Stomach smooth muscle (tissue), 2 donors: ENCODE results near the gene KCNAB2.

Experiments
- H3K27ac ChIP-seq: one replicate; pipeline ENCODE4 v1.7.0; 2013; ENCODE audit warnings: mild to moderate bottlenecking, low read length, inconsistent platforms
- H3K27me3 ChIP-seq, 2 donors: one replicate each; pipeline ENCODE4 v1.7.0; 2013; ENCODE audit warnings: low read length in 2 of 2; ENCODE audit not compliant: insufficient read depth in 2 of 2, control insufficient read depth in 1 of 2
- H3K36me3 ChIP-seq, 2 donors: one replicate each; pipeline ENCODE4 v1.7.0; 2013; ENCODE audit warnings: low read length in 2 of 2; ENCODE audit not compliant: control insufficient read depth in 2 of 2, insufficient read depth in 2 of 2
- H3K4me1 ChIP-seq: one replicate; pipeline ENCODE4 v1.7.0; 2013; ENCODE audit warnings: low read length; ENCODE audit not compliant: control insufficient read depth, insufficient read depth
- H3K4me3 ChIP-seq, 2 donors: one replicate each; pipeline ENCODE4 v1.7.0; 2013; ENCODE audit warnings: low read length in 2 of 2
- H3K9ac ChIP-seq, 2 donors: one replicate each; pipeline ENCODE4 v1.7.0; 2013; ENCODE audit warnings: low read length in 2 of 2, mild to moderate bottlenecking in 1 of 2
- H3K9me3 ChIP-seq, 2 donors: one replicate each; pipeline ENCODE4 v1.7.0; 2013; ENCODE audit warnings: low read length in 2 of 2; ENCODE audit not compliant: control insufficient read depth in 2 of 2
- donor health status: healthy.
- donor health status: Pancreatic carcinoma.

KCNAB2 gene

DNA sequence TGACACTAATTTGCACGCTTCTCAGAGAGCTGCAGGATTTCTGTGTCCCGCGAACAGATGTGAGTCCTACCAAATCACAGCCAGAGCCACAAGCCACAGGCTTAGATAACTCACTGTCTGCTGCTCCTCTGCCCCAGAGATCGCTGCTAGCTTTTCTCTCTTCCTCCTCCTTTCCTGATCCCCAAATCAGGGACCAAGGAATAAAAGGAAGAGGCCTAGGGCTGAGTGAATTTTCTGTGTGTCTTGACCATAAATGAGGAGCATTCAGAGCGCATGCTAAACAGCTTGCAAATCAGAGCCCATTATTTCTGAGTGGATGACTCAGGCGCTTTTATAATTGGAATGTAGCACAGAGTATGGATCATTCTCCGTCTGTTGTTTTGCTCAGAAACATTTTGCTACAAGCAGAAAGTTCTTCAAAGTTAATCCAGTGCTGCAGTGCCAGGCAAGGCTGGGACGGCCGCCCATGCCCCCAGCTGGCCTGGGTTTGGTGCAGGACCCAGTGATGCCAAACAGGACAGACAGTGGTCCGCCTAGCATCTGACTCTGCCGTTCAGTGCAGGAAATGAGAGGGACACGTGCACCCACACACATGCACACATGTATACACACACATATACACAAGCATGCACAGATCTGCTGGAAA, 38.2 kb downstream of the KCNAB2 start:
- H3K27me3 ChIP-seq, result no peaks in the 10 kb centered on the region
- H3K27ac ChIP-seq, result no peak overlapping the region
- no peaks in the 10 kb centered on the region for H3K36me3 ChIP-seq
- H3K4me1 ChIP-seq, result peaks cover 28% of the 10 kb centered on the region
- no peak overlapping the region for H3K9ac ChIP-seq
- H3K9me3 ChIP-seq, result no peaks in the 10 kb centered on the region
- H3K4me3 ChIP-seq, result no peak overlapping the region

DNA sequence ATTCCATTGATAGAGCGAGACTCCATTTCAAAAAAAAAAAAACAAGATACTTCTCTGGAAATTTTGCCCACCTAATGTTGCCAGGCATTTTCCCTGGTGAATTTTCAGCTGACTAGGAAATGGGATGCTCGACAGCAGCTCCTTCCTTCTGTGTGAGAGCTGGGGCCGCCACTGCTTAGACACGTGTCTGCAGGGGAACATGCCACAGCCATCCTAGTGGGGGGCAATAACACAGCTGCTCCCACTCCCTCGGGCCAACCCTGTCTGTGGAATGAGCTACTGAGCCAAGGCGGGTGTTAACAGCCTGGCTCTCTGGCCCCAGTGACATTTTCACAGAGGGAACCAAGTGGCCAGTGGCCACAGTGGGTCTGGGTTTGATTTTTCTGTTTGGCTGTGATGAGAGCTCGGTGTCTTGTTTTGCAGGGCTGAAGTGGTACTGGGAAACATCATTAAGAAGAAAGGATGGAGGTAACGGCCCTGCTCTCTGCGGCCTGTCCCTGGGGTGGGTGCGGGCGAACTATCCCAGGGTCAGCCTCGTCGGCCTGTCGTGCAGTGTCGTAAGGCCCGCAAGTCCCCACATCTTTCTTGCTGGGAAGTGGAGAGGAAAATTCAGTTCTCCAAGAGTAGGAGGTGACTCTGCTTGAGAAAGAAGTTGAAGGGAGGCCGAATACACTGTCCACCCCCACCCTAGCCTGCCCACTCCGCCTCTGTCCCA, 39.2 kb downstream of the KCNAB2 start:
- H3K9ac ChIP-seq, result no peak overlapping the region
- H3K36me3 ChIP-seq, result no peaks in the 10 kb centered on the region
- peaks cover 27% of the 10 kb centered on the region for H3K4me1 ChIP-seq
- H3K27me3 ChIP-seq, result no peaks in the 10 kb centered on the region
- H3K4me3 ChIP-seq, result no peak overlapping the region
- H3K27ac ChIP-seq, result no peak overlapping the region
- H3K9me3 ChIP-seq, result no peaks in the 10 kb centered on the region

DNA sequence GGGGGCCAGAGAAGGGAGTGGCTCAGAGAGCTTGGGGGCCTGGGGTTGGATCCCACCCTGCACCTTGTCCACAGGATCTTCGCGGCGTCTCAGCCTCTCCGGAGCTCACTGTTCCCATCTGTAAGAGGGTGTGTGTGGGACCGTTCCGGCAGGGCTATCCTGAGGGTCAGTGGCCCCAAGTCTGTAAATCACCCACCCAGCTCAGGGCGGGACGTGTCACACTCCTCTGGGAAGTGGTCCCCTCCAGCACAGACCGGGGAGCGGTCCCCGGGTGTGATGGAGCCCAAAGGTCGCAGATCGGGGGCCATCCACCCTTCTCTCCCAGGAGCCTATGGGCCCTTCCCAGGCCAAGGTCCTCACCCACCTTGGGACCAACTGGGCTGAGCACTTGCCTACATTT, 40.0 kb downstream of the KCNAB2 start:
- H3K27ac ChIP-seq, result no peak overlapping the region

GRCh38 chr1:6086358-6086757, 40.7 kb downstream of the KCNAB2 start:
- no peaks in the 10 kb centered on the region for H3K36me3 ChIP-seq
- peaks cover 21% of the 10 kb centered on the region for H3K4me1 ChIP-seq
- H3K9ac ChIP-seq, result no peak overlapping the region
- H3K4me3 ChIP-seq, result no peak overlapping the region
- no peaks in the 10 kb centered on the region for H3K9me3 ChIP-seq
- H3K27me3 ChIP-seq, result no peaks in the 10 kb centered on the region
- no peak overlapping the region for H3K27ac ChIP-seq

More for the DNA sequence above, 40.0 kb downstream of the KCNAB2 start:
- Histone ChIP-seq H3K9ac (no peak overlapping the region), H3K4me3 (no peak overlapping the region), H3K27me3 (no peaks in the 10 kb centered on the region), H3K9me3 (no peaks in the 10 kb centered on the region), H3K4me1 (peaks cover 21% of the 10 kb centered on the region), H3K36me3 (no peaks in the 10 kb centered on the region)

DNA sequence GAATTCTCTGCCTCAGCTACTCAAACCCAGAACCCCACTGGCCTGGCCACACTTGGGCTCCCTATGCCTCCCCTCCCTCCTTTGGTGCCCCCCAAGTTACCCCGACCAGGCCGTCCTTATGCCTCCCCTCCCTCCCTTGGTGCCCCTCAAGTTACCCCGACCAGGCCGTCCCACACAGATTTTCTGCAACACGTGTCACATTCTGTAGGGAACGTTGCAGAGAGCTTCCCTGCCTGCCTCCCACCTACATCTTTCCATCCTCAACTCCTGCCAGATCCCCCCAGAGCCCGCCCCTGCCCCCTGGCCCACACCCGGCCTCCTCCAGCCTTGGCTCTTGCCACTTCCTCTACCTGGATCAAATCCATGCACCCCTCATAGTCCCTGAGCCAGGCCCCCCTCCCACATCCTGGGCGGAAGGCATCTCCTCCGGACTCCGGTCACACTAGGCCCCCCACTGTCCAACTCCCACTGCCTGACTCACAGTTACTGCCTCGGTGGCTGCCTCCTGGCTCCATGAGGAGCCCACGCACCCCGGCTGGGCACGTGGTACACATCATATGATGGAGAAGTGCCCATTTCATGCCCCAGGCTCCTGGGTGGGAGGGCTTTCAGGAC, 41.2 kb downstream of the KCNAB2 start:
- no peaks in the 10 kb centered on the region for H3K9me3 ChIP-seq
- no peaks in the 10 kb centered on the region for H3K36me3 ChIP-seq
- H3K27ac ChIP-seq, result no peak overlapping the region
- H3K27me3 ChIP-seq, result no peaks in the 10 kb centered on the region
- H3K4me3 ChIP-seq, result no peak overlapping the region
- peaks cover 20% of the 10 kb centered on the region for H3K4me1 ChIP-seq
- H3K9ac ChIP-seq, result no peak overlapping the region

- Histone ChIP-seq H3K9ac (no peak overlapping the region), H3K27me3 (no peaks in the 10 kb centered on the region), H3K4me1 (peaks cover 14% of the 10 kb centered on the region), H3K36me3 (no peaks in the 10 kb centered on the region), H3K4me3 (no peak overlapping the region), H3K9me3 (no peaks in the 10 kb centered on the region), H3K27ac (no peak overlapping the region)
Measured at GRCh38 chr1:6087377-6087772, 41.7 kb downstream of the KCNAB2 start.

GRCh38 chr1:6087958-6088357, 42.3 kb downstream of the KCNAB2 start:
- Histone ChIP-seq H3K9me3 (no peaks in the 10 kb centered on the region), H3K4me1 (peaks cover 9% of the 10 kb centered on the region), H3K4me3 (no peak overlapping the region), H3K9ac (no peak overlapping the region), H3K27me3 (no peaks in the 10 kb centered on the region), H3K27ac (no peak overlapping the region), H3K36me3 (no peaks in the 10 kb centered on the region)

- Histone ChIP-seq H3K27ac (no peak overlapping the region), H3K27me3 (no peaks in the 10 kb centered on the region), H3K9me3 (no peaks in the 10 kb centered on the region), H3K4me3 (no peak overlapping the region), H3K4me1 (peaks cover 2% of the 10 kb centered on the region), H3K36me3 (no peaks in the 10 kb centered on the region), H3K9ac (no peak overlapping the region)
Measured at GRCh38 chr1:6088956-6089355, 43.3 kb downstream of the KCNAB2 start.

DNA sequence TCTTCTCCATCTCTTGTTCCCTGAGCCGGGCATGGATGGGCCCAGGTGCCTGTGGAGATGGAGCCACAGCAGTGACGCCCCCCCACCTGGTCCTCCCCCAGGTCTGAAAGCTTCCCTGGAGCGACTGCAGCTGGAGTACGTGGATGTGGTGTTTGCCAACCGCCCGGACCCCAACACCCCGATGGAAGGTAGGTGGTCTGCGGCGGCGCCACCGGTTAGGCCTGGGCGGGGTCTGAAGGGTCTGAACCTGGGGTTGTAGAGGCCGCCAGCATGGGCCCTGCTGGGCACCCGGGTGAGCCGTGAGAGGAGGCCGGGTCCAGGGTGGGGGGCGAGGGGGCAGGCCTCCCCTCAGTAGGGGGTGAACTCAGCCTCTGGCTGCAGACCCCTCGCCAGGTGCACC, 44.6 kb downstream of the KCNAB2 start:
- H3K4me1 ChIP-seq, result no peaks in the 10 kb centered on the region
- no peak overlapping the region for H3K27ac ChIP-seq
- no peaks in the 10 kb centered on the region for H3K27me3 ChIP-seq
- H3K9me3 ChIP-seq, result no peaks in the 10 kb centered on the region
- H3K36me3 ChIP-seq, result no peaks in the 10 kb centered on the region
- no peak overlapping the region for H3K4me3 ChIP-seq
- H3K9ac ChIP-seq, result no peak overlapping the region

GRCh38 chr1:6090996-6091822, 45.5 kb downstream of the KCNAB2 start:
- no peaks in the 10 kb centered on the region for H3K9me3 ChIP-seq
- no peaks in the 10 kb centered on the region for H3K4me1 ChIP-seq
- no peaks in the 10 kb centered on the region for H3K27me3 ChIP-seq
- no peak overlapping the region for H3K9ac ChIP-seq
- H3K27ac ChIP-seq, result no peak overlapping the region
- no peaks in the 10 kb centered on the region for H3K36me3 ChIP-seq
- H3K4me3 ChIP-seq, result no peak overlapping the region
